Measurements from ENCODE around the gene PEAR1.

- no peak for TF ChIP-seq POLR2A (IDR thresholded peaks at IDR 0.05)
- TF ChIP-seq CTCF (IDR thresholded peaks at IDR 0.05) = no peak
- no peak for TF ChIP-seq EP300 (IDR thresholded peaks at IDR 0.05)
Observed at GRCh38 chr1:156860628-156861423, 32.7 kb upstream of the PEAR1 start, which contains the start of gene NTRK1.
